Activated naive CD8-positive, alpha-beta T cell treated with anti-CD3 and anti-CD28 coated beads, Interleukin-2, amount 50 U/mL, for 16 hours (primary cell): ENCODE results near the gene GSAP.

Source experiments
- DNase-seq: peaks from one replicate; pipeline ENCODE4 v3.0.0-alpha.2; 2020; ENCODE audit warnings: low read depth, low spot score

GSAP gene

DNA sequence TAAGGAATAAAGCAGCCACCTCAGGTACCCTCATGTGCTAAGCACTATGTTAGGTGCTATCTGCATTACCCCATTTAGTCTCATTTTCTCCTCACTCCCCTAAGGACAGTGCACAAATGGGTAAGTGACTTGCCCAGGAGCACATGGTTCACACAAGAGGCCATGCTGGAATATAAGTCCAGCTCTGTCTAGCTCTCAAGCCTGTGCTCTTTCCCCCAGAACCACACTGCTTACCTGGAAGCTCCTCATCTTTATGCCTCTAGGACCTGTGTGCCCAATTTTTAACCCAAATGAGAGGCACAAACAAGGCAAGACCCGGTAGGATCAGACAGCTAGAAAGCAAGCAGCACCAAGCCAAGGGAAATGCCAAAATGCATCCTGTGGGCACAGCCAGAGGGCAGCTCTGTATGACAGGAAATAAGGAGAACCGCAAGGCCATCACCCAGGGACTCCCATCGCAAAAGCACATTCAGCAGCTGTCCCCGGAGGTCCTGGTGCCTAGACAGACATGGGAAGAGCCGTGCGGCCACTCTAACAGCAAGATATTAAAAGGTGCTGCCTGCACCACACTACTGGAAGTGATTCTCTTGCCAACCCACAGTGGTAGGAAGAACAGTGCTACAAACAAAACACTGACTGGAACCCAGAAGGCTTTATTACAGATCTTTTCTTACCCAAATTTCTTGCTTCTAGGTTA is 88.1 kb downstream of the GSAP start:
- no peak for DNase-seq

DNA sequence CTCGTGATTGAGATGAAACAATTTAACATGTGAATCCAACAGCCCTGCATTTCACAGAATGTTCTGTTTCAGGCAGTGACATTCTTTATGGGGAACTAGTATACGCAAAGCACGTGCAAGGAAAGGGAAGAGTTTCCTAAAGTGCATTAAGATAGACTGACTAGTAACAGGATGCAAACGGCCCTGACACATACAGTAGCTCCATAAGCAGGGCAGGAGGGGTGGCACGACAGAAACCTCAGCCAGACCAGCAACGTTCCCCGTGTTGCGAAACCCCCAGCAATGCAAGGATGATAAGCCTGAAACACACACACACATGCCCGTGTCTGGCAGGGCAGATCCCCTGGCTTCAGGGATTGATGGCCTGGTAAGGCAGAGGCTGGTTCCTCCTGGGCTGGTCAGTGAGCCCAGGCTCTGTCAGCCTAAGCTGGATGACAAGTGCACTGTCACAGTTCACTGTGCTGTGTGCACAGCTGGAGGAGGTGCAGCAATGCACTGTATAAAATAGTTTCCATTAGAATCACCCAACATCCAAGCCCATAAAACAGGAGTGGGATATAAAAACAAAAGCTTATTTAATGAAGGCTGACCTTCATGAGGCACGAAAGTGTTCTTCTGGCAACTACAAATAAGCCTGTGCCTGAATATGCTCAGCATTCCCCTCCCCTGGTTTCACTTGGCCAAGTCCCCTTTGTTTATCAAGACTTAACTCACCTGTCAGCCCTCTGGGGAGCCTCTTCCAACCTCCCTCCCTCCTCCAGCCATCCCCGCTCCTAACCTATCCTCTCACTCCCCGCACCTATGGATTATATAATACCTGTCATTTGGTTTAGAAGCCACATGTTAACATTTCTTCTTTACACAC is 88.8 kb downstream of the GSAP start:
- no peak for DNase-seq

DNA sequence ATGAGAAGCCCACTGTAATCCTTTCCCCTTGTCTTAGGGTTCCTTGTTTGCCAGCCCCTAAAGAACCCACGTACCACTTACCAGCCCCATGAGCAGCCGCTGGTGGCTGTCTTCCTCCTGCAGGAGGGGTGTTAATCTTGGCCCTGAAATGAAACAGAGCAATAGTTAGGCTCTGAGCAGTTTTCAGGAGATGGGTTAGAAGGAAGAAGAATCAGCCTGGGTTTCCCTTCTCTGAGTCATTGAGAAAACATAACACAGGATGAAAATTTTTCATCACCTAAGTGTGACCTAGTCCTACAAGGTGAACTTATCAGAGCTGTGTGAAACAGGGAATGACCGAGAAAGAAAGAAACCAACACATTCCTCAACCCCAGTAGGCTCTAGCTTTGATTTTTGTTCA is 90.0 kb downstream of the GSAP start:
- DNase-seq = no peak

DNA sequence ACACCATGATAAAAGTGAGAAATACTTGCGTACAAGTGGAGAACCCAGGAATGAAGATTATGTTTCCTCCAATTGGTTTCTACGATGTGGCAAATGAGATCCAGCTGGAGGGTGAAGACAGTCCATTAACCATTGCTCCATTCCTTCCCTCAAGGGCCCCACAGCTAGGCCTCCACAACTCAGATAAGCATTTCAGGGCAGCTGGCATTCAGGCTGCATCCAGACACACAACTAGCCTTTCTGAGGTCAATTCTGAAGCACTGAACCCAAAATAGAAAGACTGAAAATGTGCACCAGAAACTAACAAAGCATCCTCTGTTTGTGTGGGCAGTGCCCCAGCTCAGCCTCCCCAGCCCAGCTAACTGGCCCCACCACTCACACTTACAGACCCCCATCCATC is 94.8 kb downstream of the GSAP start:
- no peak for DNase-seq

DNA sequence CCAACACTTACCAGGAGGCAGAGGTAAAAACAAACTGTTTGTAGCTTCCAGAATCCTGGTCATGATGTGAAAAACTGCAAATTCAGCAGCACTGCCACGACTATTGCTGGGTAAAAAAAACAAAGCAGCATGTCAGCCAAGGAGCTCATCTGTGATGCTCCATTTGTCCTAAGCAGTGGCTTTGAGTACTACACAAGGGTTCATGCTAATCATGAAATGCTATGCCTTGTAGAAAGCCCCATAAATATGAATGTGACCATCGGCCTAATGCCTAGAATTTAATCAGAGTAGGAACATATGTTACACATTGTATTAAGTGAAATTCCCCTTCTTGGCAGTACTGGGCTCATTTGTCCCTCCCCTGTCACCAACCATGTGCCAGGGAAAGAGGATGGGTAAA is 95.4 kb downstream of the GSAP start:
- no peak for DNase-seq

DNA sequence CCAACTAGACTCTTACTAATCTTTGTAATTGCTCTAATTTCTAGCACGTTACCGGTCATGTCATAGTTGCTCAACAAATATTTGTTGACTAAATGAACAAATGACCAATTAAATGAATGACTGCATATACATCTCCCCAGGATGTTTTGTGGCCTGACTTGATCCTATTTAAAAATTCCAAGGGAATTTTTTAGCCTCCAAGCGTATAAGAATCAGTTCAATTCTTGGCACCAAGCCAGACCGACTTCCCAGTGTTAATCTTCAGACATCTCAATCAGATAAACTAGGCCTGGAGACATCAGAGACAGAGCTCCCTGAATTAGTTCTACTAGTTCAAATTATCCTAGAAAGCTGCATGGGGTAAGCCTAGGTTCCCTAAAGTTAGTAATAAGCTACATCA is 96.0 kb downstream of the GSAP start:
- DNase-seq = no peak

DNA sequence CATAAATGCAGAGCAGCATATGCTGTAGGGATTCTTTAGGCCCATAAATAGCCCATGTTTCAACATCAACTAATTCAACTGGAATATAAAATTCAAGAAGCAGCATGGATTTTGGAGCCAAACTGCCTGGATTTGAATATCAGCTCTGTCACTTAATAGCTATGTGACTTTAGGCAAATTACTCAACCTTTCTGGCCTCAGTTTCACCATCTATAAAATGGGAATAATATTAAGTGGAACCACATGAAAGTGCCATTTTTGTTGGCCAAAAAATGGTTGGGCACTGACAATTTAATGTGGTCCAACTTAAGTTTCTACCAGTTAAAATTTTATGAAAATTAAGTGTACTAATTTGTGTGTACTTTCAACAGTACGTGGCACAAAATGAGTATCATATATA is 98.1 kb downstream of the GSAP start:
- DNase-seq = no peak

DNA sequence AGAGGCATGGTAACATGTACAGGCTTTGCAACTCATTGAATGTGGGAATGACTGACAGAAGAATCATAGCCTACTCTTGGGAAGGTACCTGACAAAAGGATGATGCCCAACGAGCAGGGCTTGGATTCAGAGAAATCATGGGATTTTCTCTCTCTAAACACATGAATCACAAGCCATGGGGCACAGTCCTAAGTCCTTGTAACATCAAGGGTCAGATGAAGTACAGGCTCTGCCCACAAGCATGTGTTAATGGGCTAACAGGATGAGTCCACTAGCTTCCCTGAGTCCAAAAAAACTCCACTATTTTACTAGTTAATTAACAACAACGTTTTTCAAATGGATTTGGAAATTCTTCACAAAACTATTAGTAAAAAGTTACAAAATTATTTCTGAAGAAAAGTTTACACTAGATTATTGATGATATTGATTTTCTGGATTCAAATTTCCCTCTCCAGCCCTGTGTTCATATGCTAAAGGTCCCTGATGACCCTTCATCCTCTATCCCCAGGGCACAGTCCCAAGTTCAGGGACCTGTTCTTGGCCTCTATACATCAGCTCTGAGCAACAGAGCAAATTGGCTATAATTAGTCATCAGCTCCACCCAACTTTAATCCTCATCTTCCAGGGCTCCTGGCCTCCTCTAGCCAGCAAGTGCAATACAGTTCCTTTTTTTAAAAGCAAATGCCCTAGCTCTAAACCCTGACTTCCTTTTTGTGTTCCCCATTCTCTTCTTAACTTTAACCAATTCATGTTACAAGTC is 99.8 kb downstream of the GSAP start:
- DNase-seq = no peak

DNA sequence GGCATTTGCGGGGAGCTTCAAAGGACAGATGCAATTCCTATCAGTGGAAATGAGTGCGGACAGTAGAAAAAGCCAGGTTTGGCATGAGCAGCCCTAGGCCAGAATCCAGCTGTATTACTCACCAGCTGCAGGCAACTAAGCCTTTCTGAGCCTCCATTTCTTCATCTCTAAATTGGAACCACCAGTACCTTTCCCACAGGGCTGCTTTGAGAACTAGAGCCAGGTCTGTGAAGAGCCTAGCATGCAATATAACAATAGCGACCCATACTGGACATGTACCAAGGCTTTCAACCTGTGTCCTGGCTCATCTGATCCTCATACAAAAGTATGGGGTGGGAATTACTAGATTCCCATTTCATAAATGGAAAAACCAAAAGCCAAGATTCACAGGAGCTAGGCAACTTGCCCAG is 101.0 kb downstream of the GSAP start:
- no peak for DNase-seq

DNA sequence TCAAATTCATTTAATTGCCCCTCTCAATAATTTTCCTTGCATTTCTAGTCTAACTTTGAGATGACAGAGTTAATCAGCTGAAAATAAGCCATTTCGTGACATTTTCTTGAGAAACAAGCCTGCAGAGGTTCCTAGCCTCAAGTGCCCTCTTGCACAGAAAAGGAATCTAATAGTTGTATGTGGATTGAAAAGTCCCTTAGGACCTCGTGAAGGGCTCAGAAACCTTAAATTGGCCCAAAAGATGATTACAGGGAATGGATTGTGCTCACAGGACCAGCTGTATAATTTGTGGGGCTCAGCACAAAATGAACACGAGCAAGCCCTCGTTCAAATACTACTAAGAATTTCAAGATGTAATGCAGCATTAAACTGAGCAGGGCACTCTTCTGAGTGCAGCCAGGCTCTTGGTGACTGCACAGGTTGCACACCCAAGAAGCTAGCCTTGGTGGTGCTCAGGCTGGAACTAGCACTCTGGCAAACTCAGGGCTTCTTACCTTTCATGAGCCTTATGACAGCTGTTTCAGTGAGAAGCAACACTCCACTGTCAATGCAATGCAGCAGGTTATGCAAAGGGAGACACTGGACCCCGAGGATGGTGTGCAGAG is 102.2 kb downstream of the GSAP start:
- no peak for DNase-seq

DNA sequence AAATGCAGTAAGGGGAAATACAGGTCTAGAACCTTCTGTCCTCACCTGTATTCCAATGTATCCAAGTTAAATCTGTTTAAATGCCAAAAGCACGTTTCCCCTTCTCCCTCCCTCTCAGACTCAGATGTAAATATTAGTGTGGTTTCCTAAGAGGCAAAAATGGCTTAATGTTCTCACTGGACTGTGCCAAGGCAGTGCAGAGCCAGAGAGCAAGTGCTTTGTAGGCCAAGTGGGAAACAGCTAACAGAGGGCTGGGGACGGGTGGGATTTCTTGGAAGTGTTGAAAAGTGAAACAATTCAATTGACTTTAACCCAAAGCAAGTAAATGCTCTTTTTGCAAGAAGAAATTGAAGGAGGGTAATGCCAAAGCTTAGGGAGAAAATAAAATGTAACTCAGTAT is 103.1 kb downstream of the GSAP start:
- DNase-seq = no peak

DNA sequence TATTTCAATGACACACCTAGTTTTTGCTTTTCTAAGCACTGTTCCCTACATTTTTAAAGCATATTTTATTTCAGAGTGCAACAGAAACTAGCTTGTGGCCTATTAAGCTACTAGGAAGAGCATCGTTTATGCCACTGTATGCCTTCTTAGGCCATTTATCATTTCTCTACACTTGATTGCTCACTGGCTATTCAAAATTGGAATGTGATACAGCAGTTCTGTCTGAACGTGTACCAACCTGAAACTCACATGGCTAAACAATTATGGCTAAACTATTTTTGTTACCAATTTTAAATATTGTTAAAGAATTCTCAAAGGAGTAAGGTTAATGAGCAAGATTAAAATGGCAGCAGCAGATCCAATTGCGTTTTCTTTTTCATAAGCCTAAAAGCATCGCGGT is 105.2 kb downstream of the GSAP start:
- DNase-seq = no peak

DNA sequence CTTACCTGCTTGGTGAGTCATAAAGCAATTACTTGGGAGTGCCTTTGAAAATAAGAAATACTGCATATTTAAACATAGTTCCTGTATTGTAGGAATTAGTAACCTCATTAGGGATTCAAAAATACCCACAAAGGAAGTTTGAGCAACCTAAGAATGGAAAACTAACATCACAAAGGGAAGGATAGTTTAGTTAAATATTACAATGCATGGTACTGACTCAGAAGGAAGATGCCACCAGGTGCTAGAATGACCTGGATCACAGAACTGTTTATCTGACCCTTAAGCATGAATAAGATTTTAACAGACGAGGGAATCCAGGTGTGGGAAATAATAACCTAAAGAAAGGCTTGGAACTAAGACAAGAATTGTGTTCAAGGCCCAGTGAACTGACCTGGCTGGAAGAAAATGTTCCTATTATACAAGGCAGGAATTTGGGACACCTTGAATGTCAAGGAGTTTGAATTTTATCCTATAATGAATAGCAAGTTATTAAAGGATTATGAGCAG is 106.4 kb downstream of the GSAP start:
- no peak for DNase-seq

DNA sequence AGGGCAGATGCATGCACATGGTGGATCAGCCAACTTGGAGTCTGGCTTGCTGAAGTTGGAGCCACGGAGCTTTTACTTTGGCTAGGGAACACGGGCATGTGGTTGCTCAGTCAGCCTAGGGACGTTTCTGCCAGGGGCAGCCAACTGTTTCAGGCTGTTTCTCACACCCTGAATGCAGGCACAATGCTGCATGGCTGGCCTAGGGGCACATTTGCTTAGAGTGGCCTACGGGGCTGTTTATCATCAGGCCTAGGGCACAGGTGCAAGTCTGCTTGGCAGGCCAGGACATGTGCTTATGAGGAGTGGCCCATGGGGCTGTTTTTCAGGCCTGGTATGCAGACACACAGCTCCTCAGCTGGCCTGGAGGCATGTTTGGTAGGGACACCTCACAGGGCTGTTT is 107.4 kb downstream of the GSAP start:
- no peak for DNase-seq

DNA sequence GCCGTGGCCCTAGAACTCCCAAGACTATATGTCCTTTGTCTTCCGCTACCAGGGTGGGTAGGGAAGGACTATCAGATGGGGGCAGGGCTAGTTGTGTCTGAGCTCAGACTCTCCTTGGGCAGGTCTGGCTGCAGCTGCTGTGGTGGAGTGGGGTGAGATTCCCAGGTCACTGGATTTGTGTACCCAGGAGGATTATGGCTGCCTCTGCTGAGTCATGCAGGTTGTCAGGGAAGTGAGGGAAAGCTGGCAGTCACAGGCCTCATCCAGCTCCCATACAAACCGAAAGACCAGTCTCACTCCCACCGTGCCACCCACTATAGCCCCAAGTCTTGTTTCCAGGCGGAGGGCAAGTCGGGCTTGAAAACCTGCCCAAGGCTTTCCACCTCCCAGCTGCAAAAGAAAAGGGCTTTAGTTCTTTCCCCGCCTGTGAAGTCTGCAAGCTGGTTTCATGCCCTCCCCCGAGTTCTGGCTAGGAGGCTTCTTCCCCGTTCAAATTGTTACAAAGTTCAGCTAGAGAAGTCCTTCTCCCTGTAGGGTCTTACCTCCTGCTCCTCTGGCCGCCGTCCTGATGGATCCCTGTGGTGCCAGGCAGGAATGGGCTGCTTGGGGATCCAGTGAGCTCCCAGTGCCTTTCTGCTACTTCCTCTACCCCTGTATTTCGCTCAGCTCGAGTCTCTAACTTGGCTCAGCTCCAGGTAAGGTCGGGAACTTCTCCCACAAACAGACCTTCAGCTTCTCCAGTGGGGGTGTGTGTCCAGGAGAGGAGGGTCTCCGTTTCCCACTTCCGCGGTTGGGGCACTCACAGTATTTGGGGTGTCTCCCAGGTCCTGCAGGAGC is 109.7 kb downstream of the GSAP start:
- DNase-seq = no peak

DNA sequence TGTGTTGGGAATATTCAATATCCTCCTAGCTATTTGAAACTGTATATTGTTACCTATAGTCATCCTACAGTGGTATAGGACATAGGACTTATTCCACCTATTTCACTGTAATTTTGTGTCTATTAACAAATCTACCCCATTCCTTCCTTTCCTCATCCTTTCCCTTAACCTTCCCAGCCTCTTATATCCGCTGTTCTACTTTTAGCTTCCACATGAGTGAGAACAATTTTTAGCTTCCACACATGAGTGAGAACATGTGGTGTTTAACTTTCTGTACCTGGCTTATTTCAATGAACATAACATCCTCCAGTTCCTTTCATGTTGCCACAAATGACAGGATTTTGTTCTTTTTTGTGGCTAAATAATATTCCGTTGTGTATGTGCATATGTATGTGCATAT is 120.6 kb downstream of the GSAP start:
- DNase-seq = no peak

DNA sequence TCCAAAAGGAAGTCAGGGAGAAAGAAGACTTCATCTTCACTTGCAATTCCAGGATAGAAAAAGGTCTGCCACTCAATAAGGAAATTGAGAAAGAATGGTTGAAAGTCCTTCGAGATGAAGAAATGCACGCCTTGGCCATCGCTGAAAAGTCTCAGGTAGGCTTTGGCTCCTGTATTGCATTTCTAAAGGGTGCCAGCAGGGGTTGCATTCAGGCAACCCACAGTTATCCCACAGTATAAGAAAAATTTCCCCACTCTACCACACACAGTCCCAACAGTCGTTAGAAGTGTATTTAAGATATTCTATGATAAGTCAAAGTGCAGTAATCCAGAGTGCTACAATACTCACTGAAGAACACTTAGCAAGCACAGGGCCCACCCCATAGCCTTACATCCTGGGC is 123.1 kb downstream of the GSAP start:
- no peak for DNase-seq

DNA sequence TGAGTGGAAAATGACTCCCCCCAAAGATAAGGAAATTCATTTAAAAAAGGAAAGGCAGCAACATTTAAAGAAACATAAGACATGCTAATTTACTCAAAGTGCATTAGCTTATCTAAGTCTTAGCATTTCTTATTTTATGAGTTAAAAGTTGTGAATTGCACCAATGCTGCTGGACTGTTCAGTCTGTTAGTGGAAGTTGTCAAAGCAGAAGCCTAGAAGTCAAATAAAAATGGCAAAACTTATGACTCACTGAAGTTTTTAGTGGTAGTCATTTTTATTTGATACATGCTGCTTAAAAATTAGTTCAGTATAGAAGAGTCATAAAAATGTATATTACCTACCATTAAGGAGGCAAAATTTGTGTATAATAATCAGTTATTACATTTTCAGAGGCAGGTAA is 125.7 kb downstream of the GSAP start:
- DNase-seq = no peak

DNA sequence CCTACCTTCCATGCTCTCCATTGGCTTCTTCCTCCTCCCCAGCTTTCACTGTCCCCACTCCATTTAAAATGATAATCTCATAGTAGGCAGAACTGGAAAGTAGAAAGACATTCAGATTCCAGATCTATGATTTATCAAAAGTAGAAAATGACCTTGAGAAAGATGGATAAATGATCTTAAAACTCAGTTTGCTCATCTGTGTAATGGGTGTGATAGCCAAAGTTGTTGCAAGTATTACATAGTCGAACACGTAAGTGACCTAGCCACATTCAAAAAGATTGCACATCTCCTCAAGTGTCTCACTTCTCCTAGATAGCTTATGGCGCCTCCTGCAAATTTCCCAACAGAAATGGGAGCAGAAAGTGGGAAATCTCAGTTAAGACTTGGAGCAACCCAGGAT is 126.8 kb downstream of the GSAP start:
- no peak for DNase-seq

DNA sequence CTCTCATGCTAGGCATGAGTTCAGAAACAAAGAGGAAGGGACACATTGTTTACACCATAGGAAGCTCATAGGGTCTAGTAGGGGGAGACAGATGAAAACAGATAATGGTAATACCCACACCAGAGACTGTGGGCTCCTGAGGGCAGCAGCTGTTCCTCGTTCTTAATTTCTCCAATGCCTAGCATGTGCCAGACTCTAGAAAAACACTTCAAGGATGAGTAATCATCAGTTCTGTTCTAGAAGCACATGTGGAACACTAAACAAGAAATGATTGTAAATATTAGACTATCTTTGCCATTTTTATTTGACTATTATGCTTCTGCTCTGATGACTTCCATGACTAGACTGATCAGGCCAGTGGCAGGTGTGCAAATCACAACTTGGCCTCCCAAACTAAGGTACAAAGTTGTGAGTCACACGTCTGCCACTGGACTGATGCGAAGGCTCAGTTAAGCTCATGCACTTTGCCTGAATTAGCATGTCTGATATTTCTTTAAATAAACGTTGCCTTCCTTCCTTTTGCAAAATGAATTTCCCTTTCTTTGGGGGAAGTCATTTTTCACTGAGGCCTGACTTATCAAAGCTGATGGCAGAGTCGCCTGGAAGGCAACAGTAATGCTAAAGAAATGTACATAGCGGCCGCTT is 127.4 kb downstream of the GSAP start:
- no peak for DNase-seq

DNA sequence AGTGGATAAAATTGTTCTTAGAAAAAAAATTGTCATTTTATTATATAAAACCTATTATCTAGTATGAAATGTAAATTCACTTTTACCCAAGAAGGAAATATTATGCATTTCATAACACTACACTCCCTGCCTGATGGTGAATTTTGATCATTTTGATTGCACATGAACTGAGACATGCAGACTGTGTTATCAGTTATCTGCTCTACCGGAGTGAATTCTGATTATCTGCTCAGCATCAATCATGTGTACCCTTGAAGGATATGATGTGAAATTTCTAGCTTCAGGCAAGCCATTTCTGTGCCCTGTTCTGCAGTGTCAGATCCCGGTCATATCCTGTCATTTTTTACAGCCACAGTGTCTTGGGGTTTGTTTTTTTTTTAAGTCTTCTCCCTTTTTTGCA is 131.5 kb downstream of the GSAP start:
- DNase-seq = no peak
